Mucosa of stomach (tissue), 1 donor: ENCODE results near the gene TAF12.
"Not testable (repeated sequence)": the region's sequence is repeated elsewhere in the genome, so short reads cannot be mapped to it uniquely, and the experiment has no call there.

Experiments
- H3K27me3 ChIP-seq: one replicate; pipeline ENCODE4 v1.7.0; 2013; ENCODE audit warnings: mild to moderate bottlenecking, low read length; ENCODE audit not compliant: control insufficient read depth, insufficient read depth
- H3K36me3 ChIP-seq: one replicate; pipeline ENCODE4 v1.7.0; 2013; ENCODE audit warnings: low read length; ENCODE audit not compliant: control insufficient read depth, insufficient read depth
- H3K4me1 ChIP-seq: one replicate; pipeline ENCODE4 v1.7.0; 2013; ENCODE audit warnings: mild to moderate bottlenecking, low read length; ENCODE audit not compliant: control insufficient read depth, insufficient read depth
- H3K4me3 ChIP-seq: one replicate; pipeline ENCODE4 v1.7.0; 2013; ENCODE audit warnings: low read length
- H3K9ac ChIP-seq: one replicate; pipeline ENCODE4 v1.7.0; 2013; ENCODE audit warnings: mild to moderate bottlenecking, low read length, moderate library complexity
- H3K9me3 ChIP-seq: one replicate; pipeline ENCODE4 v1.7.0; 2013; ENCODE audit warnings: mild to moderate bottlenecking, low read length, moderate library complexity; ENCODE audit not compliant: control insufficient read depth
- donor health status: Pancreatic carcinoma.

TAF12 gene

DNA sequence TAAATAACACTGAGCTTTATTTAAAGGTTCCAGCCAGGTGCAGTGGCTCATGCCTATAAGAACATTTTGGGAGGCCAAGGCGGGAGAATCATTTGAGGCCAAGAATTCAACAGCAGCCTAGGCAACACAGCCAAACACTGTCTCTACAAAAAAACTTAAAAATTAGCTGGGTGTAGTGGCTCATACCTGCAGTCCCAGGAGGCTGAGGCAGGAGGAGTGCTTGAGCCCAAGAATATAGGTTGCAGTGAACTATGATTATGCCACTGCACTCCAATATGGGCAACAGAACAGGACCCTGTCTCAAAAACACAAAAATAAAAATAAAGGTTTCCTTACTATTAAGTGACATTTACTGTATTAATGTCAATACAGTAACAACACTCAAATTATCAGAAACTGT lies 2.1 kb downstream of the TAF12 start:
- Histone ChIP-seq H3K4me3 (no peak overlapping the region), H3K4me1 (peaks cover 20% of the 10 kb centered on the region), H3K9ac (no peak overlapping the region), H3K9me3 (no peaks in the 10 kb centered on the region), H3K36me3 (no peaks in the 10 kb centered on the region), H3K27me3 (no peaks in the 10 kb centered on the region)

DNA sequence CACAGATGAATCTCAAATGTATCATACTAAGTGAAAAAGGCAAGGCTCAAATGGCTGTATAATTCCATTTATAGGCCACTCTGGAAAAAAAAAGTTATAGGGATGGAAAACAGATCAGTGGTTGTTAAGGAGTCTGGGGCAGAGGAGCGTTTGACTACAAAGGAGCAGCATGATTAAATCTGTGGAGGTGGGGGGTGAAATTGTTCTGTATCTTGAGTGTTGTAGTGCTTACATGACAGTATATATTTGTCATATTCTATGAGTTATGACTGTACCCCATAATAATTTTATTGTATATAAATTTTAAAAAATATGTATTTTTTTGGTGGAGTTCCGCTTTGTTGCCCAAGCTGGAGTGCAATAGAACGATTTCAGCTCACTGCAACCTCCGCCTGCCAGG lies 10.3 kb downstream of the TAF12 start:
- H3K9ac ChIP-seq, result no peak overlapping the region
- H3K36me3 ChIP-seq, result no peaks in the 10 kb centered on the region
- no peaks in the 10 kb centered on the region for H3K9me3 ChIP-seq
- H3K27me3 ChIP-seq, result no peaks in the 10 kb centered on the region
- H3K4me1 ChIP-seq, result peaks cover 4% of the 10 kb centered on the region
- no peak overlapping the region for H3K4me3 ChIP-seq

DNA sequence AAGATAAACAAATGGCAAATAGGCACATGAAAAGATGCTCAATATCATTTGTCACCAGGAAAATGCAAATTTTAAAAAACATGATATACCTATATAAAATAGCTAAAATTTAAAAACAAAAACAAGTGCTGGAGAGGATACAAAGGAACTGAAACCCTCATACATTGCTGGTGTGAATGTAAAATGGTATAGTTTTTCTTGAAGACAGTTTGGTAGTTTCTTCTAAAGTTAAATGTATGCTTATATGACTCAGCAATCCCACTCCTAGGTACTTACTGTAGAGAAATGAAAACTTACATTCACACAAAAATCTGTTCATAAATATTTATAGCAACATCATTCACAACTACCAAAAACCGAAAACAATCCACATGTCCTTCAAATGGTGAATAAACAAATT lies 11.2 kb downstream of the TAF12 start:
- Histone ChIP-seq H3K4me3 (no peak overlapping the region), H3K9ac (no peak overlapping the region), H3K27me3 (no peaks in the 10 kb centered on the region), H3K36me3 (no peaks in the 10 kb centered on the region), H3K9me3 (no peaks in the 10 kb centered on the region), H3K4me1 (peaks cover 4% of the 10 kb centered on the region)

DNA sequence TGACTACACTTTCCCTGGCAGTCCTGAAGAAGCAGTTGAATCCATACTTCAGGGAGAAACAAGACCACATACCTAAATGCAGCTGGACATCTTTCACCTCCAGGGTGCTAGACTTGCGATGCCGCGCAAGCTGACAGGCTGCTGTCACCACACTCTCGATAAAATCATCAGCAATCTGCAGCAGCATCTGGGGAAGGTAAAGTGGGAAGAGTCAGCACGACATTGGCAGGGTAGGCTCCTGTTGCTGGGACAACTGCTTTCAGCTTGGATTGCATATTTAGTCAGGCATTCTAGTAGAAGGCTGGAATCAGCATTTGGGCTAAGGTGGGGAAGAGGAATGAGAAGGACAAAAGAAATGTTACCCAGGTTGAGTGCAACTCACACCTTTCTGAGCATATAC lies 29.7 kb downstream of the TAF12 start:
- no peak overlapping the region for H3K4me3 ChIP-seq
- no peaks in the 10 kb centered on the region for H3K9me3 ChIP-seq
- no peaks in the 10 kb centered on the region for H3K27me3 ChIP-seq
- no peak overlapping the region for H3K9ac ChIP-seq
- H3K36me3 ChIP-seq, result peaks cover 3% of the 10 kb centered on the region
- no peaks in the 10 kb centered on the region for H3K4me1 ChIP-seq

DNA sequence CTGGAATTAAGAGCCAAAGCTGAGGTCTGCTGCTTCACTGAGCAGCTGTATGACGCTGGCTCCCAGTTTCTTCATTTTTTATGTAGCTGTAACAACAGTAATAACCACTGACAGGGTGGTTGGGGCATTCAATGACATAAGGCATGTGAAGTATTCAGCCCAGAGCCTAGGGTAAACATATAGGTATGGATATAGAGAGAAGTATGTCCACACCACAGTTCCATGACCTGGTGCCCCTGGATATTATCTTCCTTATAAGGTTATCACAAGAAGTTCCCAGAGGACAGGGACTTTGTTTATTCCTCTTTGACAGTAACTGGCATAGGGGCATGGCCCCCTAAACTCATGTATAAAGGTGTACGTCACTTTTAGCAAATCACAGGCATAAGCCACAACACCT lies 36.1 kb downstream of the TAF12 start:
- Histone ChIP-seq H3K9me3 (no peaks in the 10 kb centered on the region), H3K27me3 (no peaks in the 10 kb centered on the region), H3K36me3 (peaks cover 7% of the 10 kb centered on the region), H3K4me1 (no peaks in the 10 kb centered on the region), H3K9ac (no peak overlapping the region), H3K4me3 (no peak overlapping the region)

DNA sequence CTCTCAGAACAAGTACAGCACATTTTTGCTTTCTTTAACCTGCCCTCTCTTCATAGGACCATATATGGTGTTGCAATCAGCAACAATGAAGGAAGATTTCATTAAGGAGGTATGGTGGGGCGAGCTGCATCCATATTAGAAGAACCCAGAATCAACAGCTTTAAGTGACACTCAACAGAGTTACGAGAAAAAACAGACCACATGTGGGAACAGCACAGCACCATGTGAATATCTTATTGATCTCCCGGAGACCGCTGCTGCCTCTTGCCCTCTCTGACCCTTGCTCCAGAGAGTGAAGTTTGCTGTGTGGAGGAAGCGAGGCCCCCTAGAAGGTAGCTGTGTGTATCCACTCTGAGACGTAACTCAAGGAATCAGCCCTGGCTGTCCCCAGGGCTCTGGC lies 37.9 kb downstream of the TAF12 start:
- H3K4me1 ChIP-seq, result no peaks in the 10 kb centered on the region
- H3K27me3 ChIP-seq, result no peaks in the 10 kb centered on the region
- peaks cover 7% of the 10 kb centered on the region for H3K36me3 ChIP-seq
- no peak overlapping the region for H3K4me3 ChIP-seq
- H3K9ac ChIP-seq, result no peak overlapping the region
- H3K9me3 ChIP-seq, result no peaks in the 10 kb centered on the region

DNA sequence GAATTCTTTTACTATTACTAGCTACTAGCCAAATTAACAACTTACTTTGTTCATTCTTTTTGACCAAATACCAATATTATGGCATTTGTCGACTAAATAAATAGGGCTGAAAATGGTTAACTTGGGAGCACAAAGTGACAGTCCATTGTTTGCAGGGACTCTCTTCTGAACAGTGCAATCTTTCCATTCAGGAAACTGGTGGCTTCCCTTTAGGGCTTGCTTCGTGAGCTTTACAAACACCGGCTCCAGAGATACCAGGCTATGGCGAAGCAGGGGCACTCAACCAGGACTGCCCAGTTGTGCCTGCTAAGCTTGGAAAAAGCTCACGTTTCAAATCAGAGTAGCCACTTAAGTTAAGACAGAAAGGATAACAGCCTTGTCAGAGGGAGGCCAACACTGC lies 38.5 kb downstream of the TAF12 start:
- Histone ChIP-seq H3K4me1 (no peaks in the 10 kb centered on the region), H3K4me3 (no peak overlapping the region), H3K36me3 (peaks cover 7% of the 10 kb centered on the region), H3K9me3 (no peaks in the 10 kb centered on the region), H3K27me3 (no peaks in the 10 kb centered on the region), H3K9ac (no peak overlapping the region)

DNA sequence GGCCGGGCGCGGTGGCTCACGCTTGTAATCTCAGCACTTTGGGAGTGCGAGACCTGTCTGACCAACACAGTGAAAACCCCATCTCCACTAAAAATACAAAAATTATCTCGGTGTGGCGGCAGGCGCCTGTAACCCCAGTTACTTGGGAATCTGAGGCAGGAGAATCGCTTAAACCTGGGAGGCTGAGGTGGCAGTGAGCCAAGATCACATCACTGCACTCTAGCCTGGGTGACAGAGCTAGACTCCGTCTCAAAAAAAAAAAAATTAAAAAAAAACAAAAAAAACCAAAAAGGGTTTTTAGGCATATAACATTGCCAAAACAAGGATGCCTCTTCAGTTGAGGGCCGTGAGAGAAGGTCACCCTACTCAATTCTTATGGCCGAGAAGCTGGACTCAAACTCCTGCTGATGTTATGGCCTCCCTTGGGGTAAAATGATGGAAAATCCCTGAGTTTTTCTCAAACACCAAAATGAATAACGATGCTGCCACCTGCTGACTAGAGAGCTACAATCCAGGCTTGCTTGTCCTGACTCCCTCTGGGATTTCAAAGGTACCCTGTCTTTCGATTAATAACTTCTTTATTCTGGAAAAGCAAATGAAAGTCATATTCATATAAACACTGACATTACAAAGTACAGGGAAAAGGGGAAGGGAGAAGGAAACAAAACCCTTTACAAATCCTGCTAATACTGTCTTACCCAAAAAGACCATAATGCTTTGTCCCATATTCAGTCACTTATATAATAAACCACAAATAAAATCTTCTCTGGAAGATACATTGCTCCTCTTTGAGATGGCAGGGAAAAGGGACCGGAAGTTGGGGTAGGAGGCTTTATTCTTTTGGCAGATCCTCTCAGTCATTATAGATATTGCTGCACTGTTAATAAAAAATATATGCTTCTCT lies 40.1 kb downstream of the TAF12 start:
- no peaks in the 10 kb centered on the region for H3K9me3 ChIP-seq
- no peak overlapping the region for H3K4me3 ChIP-seq
- peaks cover 7% of the 10 kb centered on the region for H3K36me3 ChIP-seq
- H3K27me3 ChIP-seq, result no peaks in the 10 kb centered on the region
- H3K9ac ChIP-seq, result no peak overlapping the region
- no peaks in the 10 kb centered on the region for H3K4me1 ChIP-seq

DNA sequence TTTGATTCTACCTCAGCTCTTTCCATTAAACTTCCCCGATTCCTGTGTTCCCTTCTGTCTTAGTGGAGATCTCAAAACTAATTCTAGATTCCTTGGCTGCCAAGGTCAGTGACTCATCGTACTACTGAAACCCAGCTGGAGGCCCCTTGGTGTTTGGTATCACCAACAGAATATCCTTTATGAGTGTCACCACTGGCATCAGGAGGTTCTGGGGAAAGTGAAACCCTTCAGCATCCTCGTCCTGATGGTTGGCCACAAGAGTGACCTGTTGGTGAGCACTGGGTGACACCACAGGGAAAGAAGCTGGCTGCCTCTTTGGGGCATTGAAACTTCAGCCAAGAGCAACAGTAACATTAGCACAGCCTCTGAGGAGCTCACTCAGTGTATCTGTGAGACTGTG lies 41.2 kb downstream of the TAF12 start:
- Histone ChIP-seq H3K4me3 (no peak overlapping the region), H3K4me1 (no peaks in the 10 kb centered on the region), H3K9me3 (no peaks in the 10 kb centered on the region), H3K27me3 (no peaks in the 10 kb centered on the region), H3K9ac (no peak overlapping the region), H3K36me3 (peaks cover 7% of the 10 kb centered on the region)

DNA sequence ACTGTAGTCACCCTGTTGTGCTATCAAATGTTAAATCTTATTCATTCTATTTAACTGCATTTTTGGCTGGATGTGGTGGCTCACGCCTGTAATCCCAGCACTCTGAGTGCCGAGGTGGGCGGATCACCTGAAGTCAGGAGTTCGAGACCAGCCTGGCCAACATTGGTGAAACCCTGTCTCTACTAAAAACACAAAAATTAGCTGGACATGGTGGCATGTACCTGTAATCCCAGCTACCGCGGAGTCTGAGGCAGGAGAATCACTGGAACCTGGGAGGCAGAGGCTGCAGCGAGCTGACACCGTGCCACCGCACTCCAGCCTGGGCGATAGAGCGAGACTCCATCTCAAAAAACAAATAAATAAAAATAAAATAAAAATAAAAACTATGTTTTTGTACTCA lies 46.6 kb downstream of the TAF12 start:
- not testable (repeated sequence) for H3K36me3 ChIP-seq, H3K9me3 ChIP-seq, H3K4me1 ChIP-seq, H3K4me3 ChIP-seq, H3K27me3 ChIP-seq, H3K9ac ChIP-seq

DNA sequence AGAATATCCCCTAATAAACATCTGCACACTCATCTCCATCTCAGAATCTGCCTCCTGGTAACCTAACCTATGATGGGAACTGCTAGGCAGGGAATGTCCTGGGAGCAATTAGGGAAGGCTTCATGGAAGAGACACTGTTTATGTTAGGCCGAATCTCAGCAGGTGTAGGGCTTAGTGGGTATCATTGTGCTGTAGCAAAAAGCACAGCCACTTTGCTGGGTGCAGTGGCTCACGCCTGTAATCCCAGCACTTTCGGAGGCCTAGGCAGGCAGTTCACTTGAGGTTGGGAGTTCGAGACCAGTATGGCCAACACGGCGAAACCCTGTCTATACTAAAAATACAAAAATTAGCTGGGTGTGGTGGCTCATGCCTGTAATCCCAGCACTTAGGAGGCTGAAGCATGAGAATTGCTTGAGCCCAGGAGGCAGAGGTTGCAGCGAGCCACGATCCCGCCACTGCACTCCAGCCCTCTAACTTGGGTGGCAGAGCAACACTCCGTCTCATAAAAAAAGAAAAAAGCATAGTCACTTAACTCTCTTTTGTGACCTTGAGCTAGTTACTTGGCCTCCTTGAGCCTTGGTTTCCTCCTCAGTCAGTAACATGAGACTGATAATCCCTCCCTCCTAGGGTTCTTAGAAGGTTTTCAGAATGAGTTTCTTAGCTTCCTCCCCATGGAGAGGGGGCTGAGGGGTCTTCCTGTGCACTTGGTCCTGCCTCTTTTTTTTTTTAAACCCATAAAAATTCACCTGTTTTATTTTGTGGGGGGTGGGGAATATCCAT lies 47.3 kb downstream of the TAF12 start:
- H3K36me3 ChIP-seq, result no peaks in the 10 kb centered on the region
- H3K4me1 ChIP-seq, result peaks cover 11% of the 10 kb centered on the region
- H3K27me3 ChIP-seq, result peaks cover 3% of the 10 kb centered on the region
- H3K4me3 ChIP-seq, result no peak overlapping the region
- H3K9me3 ChIP-seq, result no peaks in the 10 kb centered on the region
- H3K9ac ChIP-seq, result no peak overlapping the region

DNA sequence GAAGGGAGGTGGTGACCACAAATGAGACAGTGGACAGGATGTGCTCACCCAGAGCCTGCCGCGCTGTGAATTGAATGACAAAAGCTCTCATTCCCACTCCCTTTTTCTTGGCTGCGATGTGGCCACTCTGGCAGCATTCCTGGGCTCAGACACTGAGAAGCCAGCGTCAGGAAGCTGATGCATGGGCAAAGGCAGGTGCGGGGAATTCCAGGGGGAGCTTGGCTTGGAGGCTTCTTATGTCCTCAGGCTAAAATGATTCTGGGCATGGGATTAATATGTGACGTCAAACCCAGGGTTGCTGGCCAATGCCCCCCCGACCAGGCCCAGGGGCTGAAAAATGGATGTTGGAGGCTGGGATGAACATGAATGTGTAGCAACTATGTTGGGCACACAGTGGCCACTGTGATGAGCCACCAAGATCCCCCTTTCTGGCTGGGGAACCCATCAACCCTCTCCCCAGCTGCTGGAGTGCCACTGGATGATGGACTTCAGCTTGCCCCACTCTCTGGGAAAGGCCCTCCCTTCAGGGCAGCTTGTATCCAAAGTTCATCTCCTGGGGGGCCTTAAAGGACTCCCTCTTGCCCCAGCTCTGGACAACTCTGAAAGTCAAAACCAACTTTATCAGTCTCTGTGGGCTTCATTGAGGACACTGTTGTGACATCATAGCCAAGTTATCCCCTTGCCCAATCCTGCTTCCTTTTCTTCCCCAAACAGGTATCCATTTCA lies 48.0 kb downstream of the TAF12 start:
- not testable (repeated sequence) for H3K27me3 ChIP-seq, H3K9me3 ChIP-seq, H3K9ac ChIP-seq, H3K4me3 ChIP-seq, H3K36me3 ChIP-seq
- peaks cover 17% of the 10 kb centered on the region for H3K4me1 ChIP-seq
